Endometrial microvascular endothelial cells (primary cell): Measurements from ENCODE around the gene PEX14. TPM values are rescaled to one million over a fixed set of nuclear protein-coding genes. Genes with fewer than 3 reads are reported as not detected.
"Not testable (repeated sequence)": the region's sequence is repeated elsewhere in the genome, so short reads cannot be mapped to it uniquely, and the experiment has no call there.

Source experiments
- in situ Hi-C: cut with HindIII; loops from 2 replicates; pipeline ENCODE4 v1.10.0; 2017; ENCODE audit warnings: low sequenced_read_pairs, low pct_unique_long_range_greater_than_20kb; ENCODE audit errors: inconsistent ontology term
- total RNA-seq: library from RNA; depleted of rRNA; stranded (reverse); fragments of >200 nt; gene quantifications from one replicate; pipeline ENCODE4 v1.2.3, GENCODE V29; 2015; ENCODE audit errors: inconsistent ontology term

PEX14 gene
- total RNA-seq, 1 donor from 2014 or later = 28.6 TPM

GRCh38 chr1:10489291-10490055 is 14.7 kb downstream of the PEX14 start:
- in situ Hi-C loops = loop anchor here (10.0 kb wide), 1 partner anchor 185 kb away; no protein-coding TSS in a partner anchor

GRCh38 chr1:10490286-10490970 is 15.7 kb downstream of the PEX14 start:
- in situ Hi-C loops = loop anchor here (10.0 kb wide), 1 partner anchor 186 kb away; no protein-coding TSS in a partner anchor

GRCh38 chr1:10494418-10494753 is 19.6 kb downstream of the PEX14 start:
- in situ Hi-C loops = loop anchor here (10.0 kb wide), 1 partner anchor 190 kb away; no protein-coding TSS in a partner anchor

GRCh38 chr1:10494754-10495474 is 20.2 kb downstream of the PEX14 start:
- in situ Hi-C loops = loop anchor here (10.0 kb wide), 1 partner anchor 190 kb away; no protein-coding TSS in a partner anchor

- in situ Hi-C loops = loop anchor here (10.0 kb wide), 1 partner anchor 191 kb away; no protein-coding TSS in a partner anchor
Measured at GRCh38 chr1:10495475-10495817, 20.7 kb downstream of the PEX14 start.

- in situ Hi-C loops = loop anchor here (10.0 kb wide), 1 partner anchor 191 kb away; no protein-coding TSS in a partner anchor
Measured at GRCh38 chr1:10495952-10496351, 21.2 kb downstream of the PEX14 start.

GRCh38 chr1:10497109-10497508 is 22.4 kb downstream of the PEX14 start:
- in situ Hi-C loops = loop anchor here (10.0 kb wide), 1 partner anchor 192 kb away; no protein-coding TSS in a partner anchor

- in situ Hi-C loops = loop anchor here (10.0 kb wide), 1 partner anchor 193 kb away; no protein-coding TSS in a partner anchor
Measured at GRCh38 chr1:10498231-10498630, 23.5 kb downstream of the PEX14 start.

GRCh38 chr1:10502206-10502605 is 27.5 kb downstream of the PEX14 start:
- in situ Hi-C loops = no loop called here

- in situ Hi-C loops = no loop called here
Measured at GRCh38 chr1:10504249-10504648, 29.5 kb downstream of the PEX14 start.

GRCh38 chr1:10506046-10506676 is 31.4 kb downstream of the PEX14 start:
- in situ Hi-C loops = not testable (repeated sequence)

GRCh38 chr1:10506677-10507047 is 31.9 kb downstream of the PEX14 start:
- in situ Hi-C loops = no loop called here

- in situ Hi-C loops = no loop called here
Measured at GRCh38 chr1:10507111-10507879, 32.5 kb downstream of the PEX14 start.

- in situ Hi-C loops = no loop called here
Measured at GRCh38 chr1:10508511-10508951, 33.8 kb downstream of the PEX14 start.

- in situ Hi-C loops = no loop called here
Measured at GRCh38 chr1:10509809-10510509, 35.2 kb downstream of the PEX14 start.

GRCh38 chr1:10510520-10511493 is 36.1 kb downstream of the PEX14 start:
- in situ Hi-C loops = no loop called here

GRCh38 chr1:10511494-10511885 is 36.7 kb downstream of the PEX14 start:
- in situ Hi-C loops = no loop called here
